ENCODE results near the gene DLG5.

GRCh38 chr10:77905086-77905748, 21.3 kb downstream of the DLG5 start:
- TF ChIP-seq CTCF (IDR thresholded peaks at IDR 0.05) (no peak), POLR2A (IDR thresholded peaks at IDR 0.05) (no peak)

Measured in thyroid gland (tissue), 4 donors.